ENCODE measurements around the gene KCNJ12. TPM values are rescaled to one million over a fixed set of nuclear protein-coding genes. Genes with fewer than 3 reads are reported as not detected.

The KCNJ12 gene
- polyA plus RNA-seq, 3 donors: 5.3 to 8.0 (median 5.4) TPM

DNA sequence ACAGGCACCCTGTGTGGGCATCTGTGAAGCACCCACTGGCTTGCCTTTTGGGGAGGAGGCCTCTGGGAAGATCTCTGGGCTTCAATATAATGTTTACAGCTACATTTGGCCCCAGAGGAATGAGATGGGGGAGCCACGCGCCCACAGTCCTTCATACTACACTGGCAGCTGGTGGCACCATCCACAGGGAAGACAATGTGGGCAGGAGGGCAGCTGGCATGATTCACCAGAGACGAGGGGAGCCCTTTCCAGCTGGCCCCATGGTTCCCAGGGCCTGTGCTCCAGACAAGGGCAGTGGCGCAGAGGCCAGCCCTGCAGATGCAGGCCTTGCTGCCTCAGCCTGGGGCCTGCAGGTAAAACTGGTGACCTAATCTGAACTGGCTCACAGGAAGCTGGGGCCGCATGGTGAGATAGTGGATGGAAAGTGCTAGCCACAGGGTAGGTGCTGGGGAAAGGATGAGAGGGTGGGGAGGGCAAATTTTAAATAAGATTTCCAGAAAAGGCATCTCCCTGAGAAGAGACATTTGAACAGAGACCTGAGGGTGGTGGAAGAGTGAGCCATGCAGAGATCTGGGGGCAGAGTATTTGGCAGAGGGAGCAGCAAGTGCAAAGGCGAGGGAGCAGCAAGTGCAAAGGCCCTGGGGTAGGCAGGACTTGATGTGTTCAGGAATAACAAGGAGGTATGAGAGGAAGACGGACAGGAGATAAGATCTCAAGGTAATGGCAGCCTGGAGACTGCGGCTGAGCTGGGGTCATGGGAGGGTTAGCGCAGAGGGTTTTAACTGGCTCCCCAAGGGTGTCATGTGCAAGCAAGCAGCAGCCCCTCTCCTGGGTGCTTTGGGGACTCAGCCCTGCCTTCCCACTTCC is 12.1 kb upstream of the KCNJ12 start:
- DNase-seq (ENCODE audit: low read depth in 3 of 3, low spot score in 2 of 3): no peak

DNA sequence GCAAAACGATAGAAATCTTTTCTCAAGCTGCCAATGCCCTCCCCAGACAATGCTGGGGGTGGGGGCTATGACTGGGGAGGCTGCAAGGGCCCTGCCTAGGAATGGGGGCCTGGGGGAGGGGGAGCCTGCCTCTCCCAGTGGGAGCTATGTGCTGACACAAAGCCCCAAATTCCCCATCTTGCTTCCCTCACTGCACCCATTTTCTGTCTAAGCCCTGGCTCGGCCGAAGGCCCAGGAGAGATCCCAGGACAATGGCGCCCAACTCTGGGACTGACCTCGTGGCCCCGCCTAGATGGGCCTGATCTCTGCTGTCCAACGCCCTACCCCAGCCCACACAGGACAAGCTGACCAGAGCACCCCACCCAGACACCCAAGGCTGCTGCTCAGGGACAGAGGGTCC is 11.1 kb upstream of the KCNJ12 start:
- DNase-seq (ENCODE audit: low read depth in 3 of 3, low spot score in 2 of 3): no peak

DNA sequence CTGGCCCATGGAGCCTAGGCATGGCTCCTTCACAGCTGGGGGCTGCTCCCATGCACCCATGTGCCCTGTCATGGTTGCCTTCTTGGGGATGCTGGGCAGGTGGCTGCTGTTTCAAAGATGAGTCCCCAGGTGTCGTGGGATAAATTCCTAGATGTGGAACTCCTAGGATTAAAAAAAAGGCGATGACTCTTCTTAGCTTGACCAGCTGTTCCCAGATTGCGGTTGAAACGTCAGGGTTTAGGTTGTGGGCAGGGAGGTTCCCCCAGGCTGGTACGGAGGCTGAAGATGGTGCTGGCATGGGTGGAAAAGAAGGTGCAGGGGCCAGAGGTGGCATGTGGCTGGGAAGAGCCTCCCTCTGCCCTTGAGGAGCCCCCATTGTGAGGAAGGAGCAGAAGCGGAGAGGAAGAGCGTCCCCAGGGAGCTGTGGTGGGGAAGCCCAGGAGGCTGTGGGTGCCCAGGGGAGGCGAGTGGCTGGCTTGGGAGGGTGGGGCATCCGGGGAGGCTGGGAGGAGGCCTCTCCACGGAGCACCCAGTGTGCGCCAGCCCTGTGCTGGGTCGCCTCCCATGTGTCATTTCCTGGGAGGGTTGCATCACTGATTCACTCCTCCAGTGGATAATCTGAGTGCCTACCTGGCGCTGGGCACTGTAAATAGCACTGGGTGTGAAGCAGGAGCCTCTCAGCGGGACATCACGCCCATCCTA is 7.5 kb upstream of the KCNJ12 start:
- no peak for DNase-seq (ENCODE audit: low read depth in 3 of 3, low spot score in 2 of 3)

DNA sequence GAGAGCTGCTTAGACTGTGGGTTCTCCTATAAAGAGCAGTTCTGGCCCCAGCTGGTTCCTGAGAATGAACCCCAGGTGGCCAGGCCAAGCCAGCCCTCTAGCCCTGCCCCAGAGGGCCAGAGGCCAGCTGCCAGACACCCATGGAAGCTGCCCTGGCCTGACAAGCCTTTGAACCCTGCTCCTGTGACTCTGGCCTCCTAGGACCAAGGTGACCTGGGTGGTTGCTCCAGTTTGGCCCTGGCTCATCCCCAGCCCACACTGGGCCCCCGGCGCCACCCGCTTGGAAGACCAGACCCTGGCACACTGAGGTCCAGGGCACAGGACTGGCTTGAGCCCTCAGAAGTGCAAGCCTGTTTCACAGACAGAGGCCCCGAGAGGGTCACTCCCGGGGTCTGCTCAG is 6.8 kb upstream of the KCNJ12 start:
- DNase-seq (ENCODE audit: low read depth in 3 of 3, low spot score in 2 of 3): no peak

DNA sequence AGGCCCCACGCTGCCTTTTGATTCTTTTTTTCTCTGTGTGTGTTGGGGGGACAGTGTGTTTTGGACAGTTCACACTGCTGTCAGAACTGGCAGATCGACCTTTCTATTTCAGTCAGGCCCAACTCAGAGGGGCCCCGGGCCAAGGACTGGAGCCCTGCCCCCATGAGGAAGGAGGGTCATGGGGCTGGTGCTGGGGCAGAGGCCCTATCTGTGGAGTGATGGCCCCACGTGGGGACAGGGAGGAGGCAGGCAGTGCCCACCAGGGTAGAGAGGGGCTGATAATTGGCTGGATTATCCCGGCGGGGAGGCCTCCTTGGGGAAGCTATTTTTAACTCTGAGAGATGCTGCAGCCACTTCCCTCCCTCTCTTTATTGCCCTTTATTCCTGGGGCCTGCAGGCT is 5.7 kb upstream of the KCNJ12 start:
- DNase-seq (ENCODE audit: low read depth in 3 of 3, low spot score in 2 of 3): no peak

DNA sequence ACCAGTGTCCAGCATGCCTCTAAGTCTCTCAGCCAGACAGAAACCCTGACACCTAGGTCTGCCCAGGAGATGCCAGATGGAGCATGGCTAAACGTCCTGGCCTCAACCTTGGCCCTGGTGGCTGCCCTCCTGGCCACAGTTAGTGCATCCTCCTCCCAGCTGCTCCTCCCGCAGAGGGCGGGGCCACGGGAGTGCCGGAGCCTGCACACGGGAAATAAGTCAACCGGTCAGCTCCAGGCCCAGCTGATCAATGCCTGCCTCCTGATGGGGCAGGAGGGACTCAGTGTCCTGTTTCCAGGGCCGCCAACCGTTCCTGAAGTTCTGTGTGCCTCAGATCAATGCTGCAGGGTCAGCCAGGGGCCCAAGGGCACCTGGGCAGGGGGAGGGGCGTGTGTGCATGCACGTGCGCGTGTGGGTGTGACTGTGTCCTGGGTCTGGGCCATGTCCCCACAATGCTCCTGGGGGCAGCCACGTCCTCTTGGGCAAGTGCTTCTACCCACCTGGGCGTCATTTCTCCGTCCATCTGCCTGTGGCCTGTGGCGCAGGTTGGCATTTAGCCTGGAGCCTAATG is 4.6 kb upstream of the KCNJ12 start:
- DNase-seq (ENCODE audit: low read depth in 3 of 3, low spot score in 2 of 3): no peak

DNA sequence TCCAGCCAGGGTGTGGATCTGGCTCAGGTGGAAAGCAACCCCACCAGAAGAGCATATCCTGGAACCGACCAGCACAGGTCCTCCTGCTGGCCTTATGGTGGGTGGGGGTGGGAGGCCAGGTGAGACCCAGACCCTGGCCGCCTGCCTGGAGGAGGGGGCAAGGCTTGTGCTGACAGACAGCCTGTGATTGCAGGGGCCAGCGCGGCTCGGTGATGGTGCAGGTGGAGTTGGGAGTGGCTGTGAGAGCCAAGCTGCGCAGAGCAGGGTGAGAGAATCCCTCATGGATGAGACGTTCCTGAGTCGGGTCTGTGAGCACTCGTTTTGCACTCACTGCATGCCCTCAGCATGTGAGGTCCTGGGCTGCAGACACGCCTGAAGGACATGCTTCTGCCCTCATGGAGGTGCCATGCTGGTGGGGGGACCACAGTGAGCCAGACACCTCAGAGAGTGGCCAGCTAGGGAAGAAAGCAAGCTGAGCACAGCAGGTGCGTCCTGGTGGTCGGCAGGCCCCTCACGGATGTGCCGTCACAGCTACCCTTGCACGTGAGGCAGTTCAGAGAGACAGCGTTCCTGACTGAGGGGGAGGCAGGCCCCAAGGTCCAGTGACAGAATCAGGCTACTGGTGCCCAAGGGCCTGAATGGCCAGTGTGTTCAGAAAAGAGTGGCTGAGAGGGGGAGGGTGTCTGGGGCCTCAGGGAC is 3.8 kb upstream of the KCNJ12 start:
- DNase-seq (ENCODE audit: low read depth in 3 of 3, low spot score in 2 of 3): no peak

DNA sequence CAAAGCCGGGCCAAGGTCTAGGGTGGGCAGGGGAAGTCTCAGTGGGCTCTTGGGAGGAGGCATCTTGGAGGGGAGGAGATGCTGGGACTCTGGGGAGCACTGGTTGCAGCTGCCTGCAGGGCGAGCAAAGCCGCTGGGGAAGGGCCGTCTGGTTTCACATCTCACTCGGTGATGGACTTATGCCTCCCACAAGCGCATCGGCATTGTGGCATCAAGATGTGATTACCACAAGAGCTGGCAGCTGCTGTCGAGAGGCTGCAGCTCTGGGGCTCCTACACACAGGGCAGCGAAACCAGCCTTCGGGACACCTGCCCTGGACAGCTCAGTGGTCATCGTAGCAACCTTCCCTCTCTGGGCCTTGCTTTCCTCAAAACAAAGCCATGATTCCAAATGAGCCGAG is 3.1 kb upstream of the KCNJ12 start:
- DNase-seq (ENCODE audit: low read depth in 3 of 3, low spot score in 2 of 3): no peak

DNA sequence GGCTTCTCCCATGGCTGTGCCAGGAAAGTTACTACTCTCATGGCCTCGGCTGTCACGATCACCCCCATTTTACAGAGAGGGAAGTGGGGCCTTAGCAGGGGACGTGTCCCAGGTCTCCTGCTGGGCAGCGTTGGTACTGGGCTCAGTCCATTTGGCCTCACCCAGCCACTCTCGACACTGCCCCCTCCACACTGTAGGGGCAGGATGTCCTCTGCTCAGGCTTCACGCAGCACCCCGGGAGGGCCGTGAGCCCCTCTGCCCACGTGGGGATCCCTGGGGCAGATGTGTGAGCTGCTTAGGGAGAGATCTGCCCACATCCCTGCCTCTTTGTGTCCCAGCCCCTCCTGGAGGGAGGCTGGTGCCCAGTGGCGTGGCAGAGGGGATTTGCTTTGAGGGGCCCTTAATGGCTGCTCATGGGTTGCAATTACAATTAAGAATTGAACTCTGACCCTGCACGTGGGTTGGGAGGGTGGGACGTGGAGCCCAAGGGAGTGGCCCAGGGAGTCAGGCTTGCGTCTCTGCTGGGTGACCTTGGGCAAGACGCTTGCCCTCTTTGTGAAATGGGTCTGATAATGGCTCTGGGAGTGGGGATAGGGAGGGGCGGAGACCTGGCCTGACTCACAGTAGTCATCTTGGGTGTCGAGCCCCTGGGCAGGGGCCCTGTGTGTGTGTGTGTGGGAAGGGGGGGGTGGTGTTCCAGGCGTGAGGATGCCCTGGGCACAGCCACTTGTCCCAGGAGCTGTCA is 2.3 kb upstream of the KCNJ12 start:
- no peak for DNase-seq (ENCODE audit: low read depth in 3 of 3, low spot score in 2 of 3)

DNA sequence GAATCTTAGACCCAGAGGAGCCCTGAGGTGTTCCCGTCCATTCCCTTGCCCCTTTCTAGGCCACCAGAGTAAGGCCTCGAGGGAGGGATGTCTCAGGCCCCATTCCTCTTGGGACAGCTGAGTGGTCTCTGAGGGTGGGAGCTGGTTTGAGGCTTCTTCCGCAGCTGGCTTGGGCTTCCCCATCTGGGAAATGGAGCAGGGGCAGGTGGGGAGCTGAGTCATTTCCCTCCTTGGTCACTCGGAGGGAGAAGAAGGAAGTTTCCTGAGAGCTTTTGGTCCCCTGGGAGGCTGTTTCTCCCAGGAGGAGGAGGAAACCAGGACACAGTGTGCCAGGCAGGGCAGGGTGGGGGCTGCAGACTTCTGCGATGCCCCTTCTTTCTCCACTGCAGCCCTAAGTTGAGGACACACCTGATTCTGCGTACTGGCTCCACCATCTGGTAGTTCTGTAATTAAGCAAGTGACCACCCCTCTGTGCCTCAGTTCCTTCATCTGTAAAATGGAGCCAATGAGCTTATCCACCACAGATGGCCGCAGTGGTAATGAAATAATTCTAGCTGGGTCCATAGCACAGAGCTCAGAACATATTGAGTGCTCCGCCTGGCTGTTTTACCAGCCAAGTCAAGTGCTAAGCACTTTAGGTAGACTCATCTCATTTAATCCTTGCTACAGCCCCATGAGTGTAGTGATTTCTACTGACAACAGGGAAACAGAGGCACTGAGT is 1.6 kb upstream of the KCNJ12 start:
- no peak for DNase-seq (ENCODE audit: low read depth in 3 of 3, low spot score in 2 of 3)

DNA sequence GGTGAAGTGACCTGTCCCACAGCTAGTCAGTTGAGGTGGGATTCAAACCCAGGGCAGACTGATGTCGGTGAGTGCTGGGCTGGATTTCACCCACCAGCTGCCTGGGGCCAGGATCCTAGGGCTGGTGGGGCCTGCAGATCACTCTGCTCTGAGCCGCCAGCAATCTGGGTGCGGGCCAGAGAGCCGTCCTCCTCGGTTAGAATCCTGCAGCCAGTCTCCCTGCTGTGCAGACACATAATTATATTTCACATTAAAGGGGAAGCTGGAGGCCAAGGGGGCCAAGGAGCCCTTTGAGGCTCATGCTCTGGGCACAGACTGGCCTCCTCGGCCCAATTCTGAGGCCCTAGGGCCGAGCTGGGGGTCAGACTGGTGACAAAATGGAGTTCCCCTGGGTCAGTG is 996 bp upstream of the KCNJ12 start:
- DNase-seq (ENCODE audit: low read depth in 3 of 3, low spot score in 2 of 3): no peak

DNA sequence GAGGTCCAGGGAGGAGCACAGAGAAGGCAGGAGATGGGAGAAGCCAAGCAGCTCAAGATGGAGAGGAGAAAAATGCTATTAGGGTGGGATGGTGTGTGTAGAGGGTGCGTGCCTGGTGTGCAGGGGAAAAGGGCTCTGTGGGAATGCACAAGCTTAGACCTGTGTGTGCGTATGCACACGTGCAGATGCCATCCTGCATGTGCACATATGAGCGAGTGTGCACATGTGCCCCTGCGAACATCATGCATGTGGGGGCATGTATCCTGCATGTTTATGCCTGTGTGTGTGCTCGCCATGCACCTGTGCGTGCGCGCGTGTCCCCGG is 438 bp upstream of the KCNJ12 start:
- no peak for DNase-seq (ENCODE audit: low read depth in 3 of 3, low spot score in 2 of 3)

DNA sequence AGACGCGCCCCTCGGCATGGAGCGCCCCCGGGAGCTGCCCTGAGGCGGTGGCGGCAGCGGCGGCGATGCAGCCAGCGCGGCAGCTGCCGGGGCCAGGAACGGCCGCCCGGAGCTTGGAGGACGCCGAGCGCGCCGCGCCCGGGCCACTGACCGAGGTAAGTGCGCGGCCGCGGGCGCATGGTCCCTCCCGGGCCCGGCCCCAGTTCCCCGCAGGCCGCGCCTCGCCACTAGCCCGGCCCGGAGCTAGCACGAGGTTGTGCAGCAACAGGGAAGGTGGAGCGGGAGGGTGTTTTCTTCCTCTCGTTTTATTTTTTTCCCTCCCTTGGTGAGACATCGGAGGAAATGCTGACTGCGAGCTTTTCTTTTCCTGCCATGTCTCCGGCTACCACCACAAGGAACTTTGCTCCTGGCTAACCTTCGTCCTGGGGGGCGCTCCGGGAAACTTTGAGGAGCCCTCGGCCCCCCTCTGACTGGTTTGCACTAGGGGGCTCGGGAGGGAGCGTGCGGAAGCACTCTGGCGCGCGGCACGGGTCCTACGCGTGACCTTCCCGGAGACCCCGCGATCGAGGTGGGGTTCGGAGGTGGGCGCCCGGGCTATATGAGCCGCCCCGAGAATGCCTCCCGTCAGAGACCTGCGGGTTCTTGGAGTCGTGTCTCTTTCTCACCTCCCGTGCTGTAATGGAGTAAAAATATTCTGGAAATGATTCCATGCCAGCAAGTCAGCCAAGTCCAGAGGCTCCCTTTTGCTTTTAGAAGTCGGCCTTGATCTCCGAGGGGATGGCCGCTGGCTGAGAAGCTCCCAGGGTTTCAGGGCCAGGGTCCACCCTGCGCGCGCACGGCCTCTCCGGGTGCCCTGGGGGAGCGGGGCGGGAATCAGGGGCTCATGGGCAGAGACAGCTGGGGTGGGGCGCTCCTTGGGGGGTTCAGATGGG is 868 bp downstream of the KCNJ12 start:
- no peak for DNase-seq (ENCODE audit: low read depth in 3 of 3, low spot score in 2 of 3)

DNA sequence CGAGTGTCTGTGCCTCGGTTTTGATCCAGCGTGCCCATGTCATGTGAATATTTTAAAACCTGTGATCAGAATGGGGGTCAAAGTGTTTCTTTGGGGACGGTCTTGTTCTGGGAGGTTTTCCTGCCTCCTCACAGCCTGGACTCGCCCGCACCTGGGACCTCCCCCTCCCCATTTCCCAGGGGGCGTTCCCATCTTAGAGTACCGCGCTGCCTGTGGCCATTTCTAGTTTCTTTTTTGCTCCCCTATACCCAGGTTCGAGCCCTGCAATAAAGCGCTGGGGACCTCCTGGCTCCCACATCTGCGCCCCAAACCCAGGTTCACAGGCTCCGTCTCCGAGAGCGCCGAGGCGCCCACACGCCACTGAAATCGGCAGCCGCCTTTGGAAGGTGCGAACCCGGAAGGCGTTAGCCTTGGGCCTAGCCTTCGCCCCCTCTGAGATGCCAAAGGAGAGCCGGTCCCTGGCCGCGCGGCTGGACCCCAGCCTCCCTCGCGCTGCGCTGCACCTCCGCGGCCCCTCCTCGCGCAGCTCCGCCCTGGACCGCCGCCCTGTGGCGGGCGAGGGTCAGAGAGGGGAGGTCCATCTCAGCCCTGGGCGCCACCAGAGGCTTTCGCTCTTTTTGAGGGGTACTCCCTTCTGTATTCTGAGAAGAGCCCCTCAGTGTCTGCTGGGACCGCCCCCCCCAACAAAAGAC is 1.7 kb downstream of the KCNJ12 start:
- no peak for DNase-seq (ENCODE audit: low read depth in 3 of 3, low spot score in 2 of 3)

DNA sequence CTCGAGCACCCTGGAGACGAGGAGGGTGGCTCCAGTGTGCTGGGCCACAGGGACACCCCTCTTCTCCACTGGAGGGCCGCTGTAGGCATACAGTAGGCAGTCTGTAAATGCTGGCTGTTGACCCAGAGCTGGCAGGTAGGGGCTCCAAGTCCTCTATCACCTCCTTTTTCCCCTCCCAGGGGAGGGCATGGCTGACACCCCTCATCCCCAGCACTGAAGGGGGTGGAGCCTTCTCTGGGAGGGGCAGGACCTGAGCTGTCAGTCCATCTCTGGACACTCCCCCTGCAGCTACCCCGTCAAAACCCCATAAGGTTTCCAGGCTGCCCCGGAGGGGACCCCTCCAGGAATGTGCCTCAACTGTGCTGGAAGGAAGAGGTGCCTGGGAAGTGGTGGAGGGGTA is 2.4 kb downstream of the KCNJ12 start:
- no peak for DNase-seq (ENCODE audit: low read depth in 3 of 3, low spot score in 2 of 3)

DNA sequence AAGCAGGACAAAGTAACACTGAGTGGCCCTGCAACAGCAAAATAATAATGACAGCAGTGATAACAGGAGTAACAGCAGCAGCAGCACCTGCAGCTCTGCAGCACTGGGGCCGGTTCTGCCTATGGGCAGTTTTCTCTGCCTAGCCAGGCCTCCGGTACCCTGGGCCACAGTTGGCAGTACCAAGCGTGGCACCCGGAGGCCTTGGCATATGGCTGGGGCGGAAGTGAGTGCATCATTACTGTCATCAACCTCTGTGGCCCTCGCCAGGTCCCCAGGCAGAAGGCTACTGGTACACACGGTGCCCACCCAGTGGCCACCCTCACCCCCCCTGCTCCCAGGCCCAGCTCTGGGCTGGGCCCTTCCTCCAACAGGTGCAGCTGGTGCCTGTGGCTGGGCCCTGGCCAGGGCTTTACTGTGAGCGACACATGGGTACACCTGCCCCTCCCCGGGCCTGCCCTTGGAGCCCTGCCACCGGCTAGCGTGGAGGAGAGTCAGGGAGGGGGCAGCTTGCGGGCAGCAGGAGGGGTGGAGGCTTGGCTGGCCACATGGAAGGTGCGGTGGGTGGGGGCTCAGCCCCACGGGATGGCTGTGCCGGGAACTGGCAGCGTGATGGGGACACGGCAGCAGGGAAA is 3.0 kb downstream of the KCNJ12 start:
- DNase-seq (ENCODE audit: low read depth in 3 of 3, low spot score in 2 of 3): no peak

DNA sequence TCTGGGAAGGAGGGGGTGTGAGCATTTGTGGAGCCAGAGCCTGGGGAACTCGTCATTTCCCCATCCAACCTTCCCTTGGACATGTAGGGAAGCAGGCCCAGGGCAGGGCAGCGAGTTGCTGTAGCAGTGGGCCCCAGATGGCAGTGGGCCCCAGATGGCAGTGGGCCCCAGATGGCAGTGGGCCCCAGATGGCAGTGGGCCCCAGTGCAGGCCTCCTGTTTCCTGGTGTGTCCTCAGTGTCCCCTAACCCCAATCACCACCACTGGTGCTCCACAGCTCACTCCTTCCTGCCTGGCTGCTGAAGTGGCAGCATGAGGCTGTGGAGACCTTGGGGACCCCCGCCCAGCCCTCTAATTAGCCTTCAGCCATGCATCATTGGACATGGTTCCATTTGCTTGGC is 4.5 kb downstream of the KCNJ12 start:
- DNase-seq (ENCODE audit: low read depth in 3 of 3, low spot score in 2 of 3): no peak
